GM20431 (cell line): ENCODE data around the gene POMT2.
"Not testable (repeated sequence)": the region's sequence is repeated elsewhere in the genome, so short reads cannot be mapped to it uniquely, and the experiment has no call there.

ENCODE experiments used
- in situ Hi-C: fragments of 300-500 bp; cut with MseI, MboI; formaldehyde crosslinking; loops from one replicate; pipeline ENCODE4 v1.15.0; 2020; ENCODE audit warnings: low sequenced_read_pairs; ENCODE audit not compliant: unreplicated experiment

Gene POMT2

DNA sequence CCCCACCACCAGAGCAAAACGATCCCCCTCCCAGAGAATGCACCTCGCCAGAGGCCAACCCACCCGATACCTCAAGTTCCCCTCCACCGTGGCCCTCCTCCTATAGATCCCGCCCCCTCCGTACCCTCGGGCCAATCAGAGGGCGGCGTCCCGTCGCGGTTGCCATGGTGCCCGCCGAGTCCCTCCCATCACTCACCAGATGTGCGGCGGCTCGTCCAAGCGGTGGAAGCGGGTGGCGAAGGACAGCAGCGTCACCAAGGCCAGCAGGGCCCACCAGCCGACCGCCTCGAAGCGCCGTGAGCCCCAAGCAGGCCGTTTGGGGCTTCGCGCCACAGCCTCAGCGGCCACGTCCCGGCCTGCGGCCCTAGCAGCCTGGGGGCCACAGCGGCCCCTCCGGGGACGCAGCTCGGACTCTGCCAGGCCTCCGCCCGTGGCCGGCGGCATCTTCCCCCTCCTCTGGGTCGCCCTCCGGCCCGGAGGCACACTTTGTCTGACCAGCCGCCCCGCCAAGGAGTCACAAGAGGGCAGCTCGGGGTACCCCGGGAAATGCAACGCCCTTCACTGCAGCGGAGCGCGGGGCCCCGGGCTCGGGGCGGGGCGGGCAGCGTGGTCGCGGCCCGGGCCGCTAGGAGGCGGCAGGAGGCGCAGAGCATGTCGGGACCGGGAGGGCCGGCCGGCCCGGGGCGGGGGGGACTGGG is at the start of gene POMT2:
TSS of gene POMT2 (minus strand) at position 646 of the 698 bp plus-strand sequence. CDS start at position 444, 202 bp downstream.
- in situ Hi-C loops, result no loop called here

DNA sequence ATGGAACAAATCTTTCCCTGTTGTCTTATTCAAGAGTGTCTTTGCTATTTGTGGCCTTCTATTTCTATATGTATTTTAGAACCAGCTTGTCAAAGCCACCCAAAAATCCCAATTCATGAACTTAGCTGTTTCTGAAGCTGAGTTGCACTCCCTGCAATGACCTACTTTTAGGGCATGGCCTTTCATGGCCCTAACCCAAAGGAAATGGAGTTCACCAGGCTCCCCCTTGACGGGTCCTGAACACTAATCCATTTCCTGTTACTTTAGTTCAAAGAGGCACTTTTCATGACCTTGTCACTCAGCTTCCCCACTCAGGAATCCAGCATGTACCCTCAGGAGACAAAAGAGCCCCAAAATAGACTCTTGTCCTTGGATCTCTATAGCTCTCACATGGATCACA is 48.6 kb upstream of the POMT2 start:
- in situ Hi-C loops, result no loop called here

- in situ Hi-C loops, result no loop called here
Measured at GRCh38 chr14:77364146-77364545, 43.5 kb upstream of the POMT2 start.

- in situ Hi-C loops, result no loop called here
Measured at GRCh38 chr14:77359626-77360025, 38.9 kb upstream of the POMT2 start.

GRCh38 chr14:77356899-77357298 is 36.2 kb upstream of the POMT2 start:
- in situ Hi-C loops, result no loop called here

- in situ Hi-C loops, result no loop called here
Measured at GRCh38 chr14:77355811-77356210, 35.1 kb upstream of the POMT2 start.

DNA sequence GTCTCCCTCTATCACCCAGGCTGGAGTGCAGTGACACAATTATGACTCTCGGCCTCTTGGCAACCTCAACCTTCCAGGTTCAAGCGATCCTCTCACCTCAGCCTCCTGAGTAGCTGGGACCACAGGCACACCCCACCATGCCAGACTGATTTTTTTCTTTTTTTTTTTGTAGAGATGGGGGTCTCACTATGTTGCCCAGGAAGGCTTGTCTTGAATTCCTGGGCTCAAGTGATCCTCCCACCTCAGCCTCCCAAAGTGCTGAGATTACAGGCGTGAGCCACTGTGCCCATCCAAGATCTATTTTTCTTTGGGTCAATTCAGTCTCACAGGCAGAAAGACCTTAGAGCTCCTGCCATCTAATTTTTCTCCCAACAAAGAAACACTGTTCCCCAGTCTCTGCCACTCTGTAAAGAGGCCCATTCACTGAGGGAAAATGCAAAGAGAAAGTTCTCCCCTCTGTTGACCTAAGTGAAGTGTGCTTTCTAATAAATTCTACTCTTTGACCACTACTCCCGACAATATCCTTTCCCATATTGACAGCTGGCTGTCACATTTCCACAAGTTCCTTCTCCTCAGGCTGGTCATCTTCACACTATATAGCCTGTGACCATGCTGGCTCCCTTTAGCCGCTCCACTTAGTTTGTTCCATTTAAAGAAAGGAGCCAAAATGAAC is 32.9 kb upstream of the POMT2 start:
- in situ Hi-C loops, result no loop called here

DNA sequence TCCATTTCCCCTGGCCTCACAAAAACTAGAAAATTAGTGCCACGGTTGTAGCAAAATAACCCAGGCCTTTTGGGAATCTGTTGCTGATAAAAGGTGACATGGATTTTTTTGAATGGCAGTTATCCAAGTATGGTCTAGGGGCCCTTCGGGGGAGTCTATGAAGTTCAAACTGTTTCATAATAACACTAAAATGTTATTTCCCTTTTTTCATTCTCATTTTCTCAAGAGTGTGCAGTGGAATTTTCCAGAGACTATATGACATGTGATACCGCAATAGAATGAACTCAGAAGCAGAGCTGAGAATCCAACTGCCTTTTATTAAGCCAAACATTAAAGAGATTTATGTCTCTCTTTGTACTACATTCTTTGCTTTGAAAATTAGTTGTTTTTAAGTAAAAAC is 27.1 kb upstream of the POMT2 start:
- in situ Hi-C loops, result no loop called here

- in situ Hi-C loops, result no loop called here
Measured at GRCh38 chr14:77346495-77346894, 25.8 kb upstream of the POMT2 start.

DNA sequence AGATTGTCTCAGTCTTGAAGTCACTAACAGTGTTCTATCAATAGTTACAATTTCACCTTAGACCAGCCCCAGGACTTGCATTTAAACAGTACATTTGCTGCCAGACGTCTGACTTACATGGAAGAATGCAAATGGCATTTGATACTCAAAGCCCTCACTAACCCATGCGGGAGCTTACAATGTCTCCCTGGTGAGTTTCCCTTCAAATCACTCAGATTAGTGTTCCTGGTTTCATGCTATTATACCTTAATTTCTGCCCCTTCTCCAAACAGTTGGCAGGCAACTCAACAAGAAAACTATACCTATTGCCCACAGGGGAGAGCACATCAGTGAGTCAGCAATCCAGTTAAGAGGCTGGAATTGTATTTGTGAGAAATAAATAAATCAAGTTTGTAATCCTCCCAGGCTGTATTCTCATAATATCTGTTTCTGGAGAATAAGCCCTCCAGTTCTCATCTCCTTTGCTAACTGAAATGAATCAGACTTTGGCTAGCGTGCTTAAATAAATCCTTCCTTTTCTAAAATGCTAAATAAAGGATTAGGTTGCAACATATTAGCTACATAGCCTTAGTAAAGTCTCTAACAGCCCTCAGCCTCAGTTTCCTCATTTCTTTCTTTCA is 23.8 kb upstream of the POMT2 start:
- in situ Hi-C loops, result no loop called here

DNA sequence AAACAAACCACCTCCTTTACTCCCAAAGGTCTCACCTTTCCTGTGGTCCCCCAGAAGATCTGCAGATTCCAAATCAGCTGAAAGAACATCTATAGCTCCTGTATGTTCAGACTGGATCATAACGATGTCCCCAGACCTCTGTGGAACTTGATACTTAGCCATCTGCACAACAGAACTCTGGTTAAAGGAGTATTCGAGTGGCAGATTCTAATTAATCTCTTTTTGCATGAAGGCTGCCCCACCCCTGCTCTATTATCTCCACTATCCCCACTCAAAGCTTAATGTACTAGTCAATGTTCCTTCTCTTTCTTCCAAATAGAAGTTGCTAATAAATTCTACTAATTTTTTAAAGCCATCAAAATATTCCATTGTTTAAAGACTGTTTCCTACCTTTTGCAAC is 23.0 kb upstream of the POMT2 start:
- in situ Hi-C loops, result no loop called here

GRCh38 chr14:77342726-77343397 is 22.2 kb upstream of the POMT2 start:
- in situ Hi-C loops, result no loop called here

DNA sequence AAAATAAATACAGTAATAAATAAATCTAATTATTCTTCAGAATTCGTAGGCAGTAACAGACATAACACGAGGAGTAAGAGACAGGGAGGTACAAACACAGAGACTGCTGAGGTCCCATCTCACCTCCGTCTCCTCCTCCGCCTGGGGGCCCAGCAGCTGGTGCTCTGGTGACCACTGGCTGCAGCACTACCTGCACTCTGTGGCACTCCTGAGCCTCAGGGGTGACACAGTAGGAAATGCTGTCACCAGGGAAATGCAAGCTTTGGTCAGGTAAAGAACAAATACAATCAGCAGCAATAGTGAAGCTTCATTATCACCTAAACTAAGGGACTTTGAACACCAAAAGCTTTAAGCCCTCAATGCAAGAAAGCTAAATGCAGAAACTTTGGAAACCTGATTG is 19.7 kb upstream of the POMT2 start:
- in situ Hi-C loops, result no loop called here

GRCh38 chr14:77339407-77339806 is 18.7 kb upstream of the POMT2 start:
- in situ Hi-C loops, result no loop called here

DNA sequence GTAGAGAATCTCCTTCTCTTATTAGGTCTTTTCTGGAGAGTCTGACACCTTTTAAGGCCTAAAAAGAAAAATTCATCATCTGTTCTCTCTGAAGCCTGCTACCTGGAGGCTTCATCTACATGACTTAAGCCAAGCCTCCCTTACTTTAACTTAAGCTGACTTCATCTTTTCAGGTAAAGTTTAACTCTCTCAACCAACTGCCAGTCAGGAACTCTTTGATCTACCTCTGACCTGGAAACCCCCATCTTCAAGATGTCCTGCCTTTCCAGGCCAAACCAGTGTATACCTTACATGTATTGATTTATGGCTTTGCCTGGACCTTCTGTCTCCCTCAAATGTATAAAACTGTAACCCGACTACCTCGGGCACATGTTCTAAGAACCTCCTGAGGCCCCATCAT is 17.6 kb upstream of the POMT2 start:
- in situ Hi-C loops, result no loop called here

- in situ Hi-C loops, result no loop called here
Measured at GRCh38 chr14:77337880-77338279, 17.2 kb upstream of the POMT2 start.

DNA sequence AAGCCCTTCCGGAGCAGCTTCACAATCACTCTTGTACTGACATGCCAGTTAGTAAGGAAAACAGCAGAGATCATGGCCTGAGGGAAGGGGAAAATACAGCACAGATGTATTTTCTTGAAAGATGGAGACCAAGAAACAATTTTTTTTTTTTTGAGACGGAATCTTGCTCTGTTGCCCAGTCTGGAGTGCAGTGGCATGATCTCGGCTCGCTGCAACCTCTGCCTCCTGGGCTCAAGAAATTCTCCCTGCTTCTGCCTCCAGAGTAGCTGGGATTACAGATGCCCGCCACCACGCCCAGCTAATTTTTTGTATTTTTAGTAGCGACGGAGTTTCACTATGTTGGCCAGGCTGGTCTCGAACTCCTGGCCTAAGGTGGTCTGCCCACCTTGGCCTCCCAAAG is 16.6 kb upstream of the POMT2 start:
- in situ Hi-C loops, result not testable (repeated sequence)

DNA sequence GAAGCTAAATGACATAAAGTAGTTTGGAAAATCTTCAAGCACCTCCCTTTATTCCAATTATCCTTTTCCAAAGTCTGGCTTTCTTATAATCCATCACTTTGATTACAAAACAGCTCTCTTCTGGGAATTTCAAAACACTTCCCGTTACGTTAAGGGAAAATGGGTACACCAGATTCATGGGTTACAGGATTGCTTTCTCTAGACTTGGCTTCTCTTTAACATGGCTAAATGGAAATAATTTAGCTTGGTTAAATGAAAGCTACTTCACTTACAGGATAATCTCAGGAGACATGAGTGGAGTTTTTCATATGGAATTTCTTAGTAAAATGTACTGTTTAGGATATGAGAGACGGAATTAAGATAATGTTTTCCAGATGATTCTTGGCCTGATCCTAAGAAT is 14.9 kb upstream of the POMT2 start:
- in situ Hi-C loops, result no loop called here

- in situ Hi-C loops, result no loop called here
Measured at GRCh38 chr14:77329872-77330271, 9.2 kb upstream of the POMT2 start.

DNA sequence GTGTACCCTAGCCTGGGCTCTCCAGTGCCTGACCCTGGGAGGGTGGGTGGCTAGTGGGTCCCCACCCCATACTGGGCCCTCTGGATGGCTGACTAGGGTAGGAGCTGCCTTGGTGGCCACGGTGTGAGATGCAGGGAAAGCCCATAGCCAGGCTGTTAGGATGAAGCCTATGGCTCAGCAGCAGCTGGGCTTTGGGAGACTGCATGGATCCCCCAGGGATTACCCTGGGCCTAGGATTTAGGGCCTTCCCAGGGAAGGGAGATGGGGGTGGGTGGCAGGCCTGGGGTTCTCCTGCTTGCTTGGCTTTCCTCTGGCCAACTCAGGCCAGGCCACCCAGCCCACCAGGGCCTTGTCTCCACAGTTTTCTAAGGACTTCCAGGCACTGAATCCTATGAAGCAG is 6.4 kb upstream of the POMT2 start:
- in situ Hi-C loops, result no loop called here

DNA sequence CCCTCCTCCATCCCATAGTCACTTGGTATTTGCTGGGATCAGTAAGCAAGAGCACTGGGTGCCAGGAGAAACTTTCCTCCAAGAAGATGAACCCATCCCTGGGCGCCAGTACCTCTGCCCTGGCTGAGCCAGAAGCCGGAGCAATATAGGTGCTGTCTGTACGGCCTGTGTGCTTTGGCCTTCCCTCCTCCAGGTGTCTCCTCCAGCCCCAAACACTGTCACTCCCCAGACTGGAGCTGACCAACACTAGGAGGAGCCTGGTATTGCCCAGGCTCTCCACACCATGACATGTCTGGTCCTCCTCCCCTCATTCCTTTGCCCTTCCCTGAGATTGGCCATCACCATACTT is 5.0 kb upstream of the POMT2 start:
- in situ Hi-C loops, result no loop called here
